Right forelimb (tissue), 1 donor: ENCODE data around the gene BACH2.
"Not testable (repeated sequence)": the region's sequence is repeated elsewhere in the genome, so short reads cannot be mapped to it uniquely, and the experiment has no call there.

Experiments used
- DNase-seq: peaks from one replicate; pipeline ENCODE4 v3.0.0-alpha.2; 2018

BACH2 gene

GRCh38 chr6:89984926-89985750 is 311.5 kb downstream of the BACH2 start:
- peak; percentile 76 for DNase-seq

GRCh38 chr6:89980353-89980752 is 316.3 kb downstream of the BACH2 start:
- DNase-seq: no peak

GRCh38 chr6:89979481-89980119 is 317.0 kb downstream of the BACH2 start:
- no peak for DNase-seq

- no peak for DNase-seq
These were observed 317.9 kb downstream of the BACH2 start for GRCh38 chr6:89978749-89979145.

GRCh38 chr6:89977808-89978748 is 318.6 kb downstream of the BACH2 start:
- peak; percentile 56 for DNase-seq

GRCh38 chr6:89976694-89977020 is 320.0 kb downstream of the BACH2 start:
- DNase-seq: no peak

GRCh38 chr6:89975991-89976693 is 320.5 kb downstream of the BACH2 start:
- no peak for DNase-seq

GRCh38 chr6:89975366-89975765 is 321.3 kb downstream of the BACH2 start:
- no peak for DNase-seq

- no peak for DNase-seq
These were observed 321.8 kb downstream of the BACH2 start for GRCh38 chr6:89974834-89975233.

GRCh38 chr6:89972025-89972381 is 324.6 kb downstream of the BACH2 start:
- DNase-seq: no peak

GRCh38 chr6:89971338-89972024 is 325.2 kb downstream of the BACH2 start:
- not testable (repeated sequence) for DNase-seq

GRCh38 chr6:89970609-89971337 is 325.9 kb downstream of the BACH2 start:
- DNase-seq: no peak

- DNase-seq: no peak
These were observed 326.6 kb downstream of the BACH2 start for GRCh38 chr6:89970072-89970471.

- no peak for DNase-seq
These were observed 329.7 kb downstream of the BACH2 start for GRCh38 chr6:89966913-89967312.

- DNase-seq: no peak
These were observed 330.5 kb downstream of the BACH2 start for GRCh38 chr6:89966228-89966544.

- DNase-seq: no peak
These were observed 331.0 kb downstream of the BACH2 start for GRCh38 chr6:89965441-89966227.

- DNase-seq: no peak
These were observed 333.3 kb downstream of the BACH2 start for GRCh38 chr6:89963391-89963790.

- no peak for DNase-seq
These were observed 335.2 kb downstream of the BACH2 start for GRCh38 chr6:89961481-89961880.

GRCh38 chr6:89959883-89960282 is 336.8 kb downstream of the BACH2 start:
- DNase-seq: no peak

GRCh38 chr6:89956182-89956581 is 340.5 kb downstream of the BACH2 start:
- DNase-seq: no peak

GRCh38 chr6:89955364-89955763 is 341.3 kb downstream of the BACH2 start:
- no peak for DNase-seq
